K562 (cell line): ENCODE measurements around the gene SIGLEC14. TPM values are rescaled to one million over a fixed set of nuclear protein-coding genes. Genes with fewer than 3 reads are reported as not detected.

Source experiments
- ATAC-seq: fragments of 200-7000 bp; cut with Tn5 transposase; 3 replicates; pipeline ENCODE4 v1.9.1; 2020; ENCODE audit warnings: moderate library complexity
- BruUV-seq: library from RNA; stranded (reverse); fragments of 400-500 nt; replicated peaks from 2 replicates; lab custom pipeline; 2021; lab: Mats Ljungman, UMichigan
- CTCF ChIA-PET: fragments of 300-600 bp; formaldehyde crosslinking; extraction: SDS; loops from one replicate; lab custom pipeline; 2021; ENCODE audit warnings: low intra/inter-chr PET ratio; lab: Yijun Ruan, JAX
- POLR2A ChIA-PET: fragments of 300-600, 350-650 bp; sonication (Branson Sonifier 250); formaldehyde crosslinking; extraction: SDS; loops from one replicate; lab custom pipeline; 2021; ENCODE audit warnings: antibody characterized with exemption, inconsistent platforms; lab: Yijun Ruan, JAX
- DNase-seq, 4 experiments: peaks; one replicate each; pipeline versions ENCODE4 v3.0.0 to v3.0.0-alpha.2; 2011 to 2018; ENCODE audit warnings: low spot score in 3 of 4, mixed read lengths in 3 of 4; ENCODE audit errors: extremely low read depth in 1 of 4
- FAIRE-seq: peaks from 2 replicates; lab custom pipeline; 2011; peaks lifted over from hg19 to GRCh38; lab: Jason Lieb, UNC
- H2AFZ ChIP-seq: 2 replicates; pipeline ENCODE4 v1.6.0; 2011; ENCODE audit warnings: low read depth, low read length, control low read depth, inconsistent platforms
- H3K27ac ChIP-seq: fragments of 200-600 bp; 3 replicates; pipeline ENCODE4 v1.8.0; 2011; ENCODE audit warnings: low read depth, mild to moderate bottlenecking, control low read depth, inconsistent platforms, low read length, moderate library complexity, mixed read lengths; ENCODE audit errors: extremely low read depth
- H3K27me3 ChIP-seq, 2 experiments: fragments of 300-600 bp in 1 of 2; 2 replicates in 1 of 2; 3 replicates in 1 of 2; pipeline versions ENCODE4 v1.6.0 to v1.8.0; 2011; ENCODE audit warnings: inconsistent platforms in 2 of 2, low read length in 2 of 2, mild to moderate bottlenecking in 1 of 2, mixed read lengths in 1 of 2, moderate library complexity in 1 of 2; ENCODE audit not compliant: control insufficient read depth in 2 of 2, insufficient read depth in 2 of 2
- H3K36me3 ChIP-seq: fragments of 300-600 bp; 3 replicates; pipeline ENCODE4 v1.8.0; 2011; ENCODE audit warnings: mild to moderate bottlenecking, low read length, inconsistent platforms; ENCODE audit not compliant: control insufficient read depth, insufficient read depth
- H3K4me1 ChIP-seq, 2 experiments: fragments of 200-600 bp in 1 of 2; replicated peaks in 1 of 2; 2 replicates in 1 of 2; 3 replicates in 1 of 2; pipeline versions ENCODE4 v1.5.1 to v1.8.0; 2011; ENCODE audit warnings: inconsistent platforms in 2 of 2, low read length in 2 of 2, mild to moderate bottlenecking in 1 of 2, mixed read lengths in 1 of 2, moderate library complexity in 1 of 2; ENCODE audit not compliant: control insufficient read depth in 2 of 2, insufficient read depth in 2 of 2
- H3K4me2 ChIP-seq: 2 replicates; pipeline ENCODE4 v1.6.1; 2011; ENCODE audit warnings: low read length, control low read depth, inconsistent platforms, mixed read lengths; ENCODE audit not compliant: insufficient read depth
- H3K4me3 ChIP-seq: fragments of 200-600 bp; sonication (generic), shearing (Covaris generic); 2 replicates; pipeline ENCODE4 v1.5.1; 2016; ENCODE audit warnings: control low read depth, inconsistent platforms
- H3K79me2 ChIP-seq: fragments of 200-600 bp; 3 replicates; pipeline ENCODE4 v1.8.0; 2011; ENCODE audit warnings: low read length, inconsistent platforms; ENCODE audit not compliant: control insufficient read depth, insufficient read depth
- H3K9ac ChIP-seq, 2 experiments: 2 replicates each; pipeline versions ENCODE4 v1.6.0 to v1.6.1; 2011; ENCODE audit warnings: low read depth in 2 of 2, low read length in 2 of 2, control low read depth in 1 of 2, inconsistent platforms in 1 of 2, mild to moderate bottlenecking in 1 of 2, mixed read lengths in 1 of 2; ENCODE audit not compliant: insufficient read depth in 1 of 2
- H3K9me1 ChIP-seq: one replicate; pipeline ENCODE4 v1.6.0; 2011; ENCODE audit warnings: inconsistent platforms, mild to moderate bottlenecking, low read length, moderate library complexity; ENCODE audit not compliant: control insufficient read depth, insufficient read depth
- H3K9me3 ChIP-seq: replicated peaks from 2 replicates; pipeline ENCODE4 v1.5.1; 2011; ENCODE audit warnings: low read depth, low read length, inconsistent platforms; ENCODE audit not compliant: control insufficient read depth, insufficient read depth
- H4K20me1 ChIP-seq: replicated peaks from 2 replicates; pipeline ENCODE4 v1.6.1; 2011; ENCODE audit warnings: low read length, inconsistent platforms, mixed read lengths; ENCODE audit not compliant: control insufficient read depth, insufficient read depth
- ADNP ChIP-seq: fragments of 200-800 bp; sonication (Bioruptor generic); IDR thresholded peaks from 2 replicates; pipeline ENCODE4 v1.6.1; 2016; ENCODE audit warnings: missing genetic modification characterization, missing compliant biosample characterization
- BCOR ChIP-seq: fragments of 450-650 bp; IDR thresholded peaks from 2 replicates; pipeline ENCODE4 v1.6.1; 2016
- CREB5 ChIP-seq: fragments of 250-450 bp; sonication (Bioruptor Pico); IDR thresholded peaks from 2 replicates; pipeline ENCODE4 v1.5.0; 2020; ENCODE audit warnings: mild to moderate bottlenecking
- KDM1A ChIP-seq, 2 experiments: fragments of 450-650 bp; IDR thresholded peaks; 2 replicates each; pipeline ENCODE4 v1.6.1; 2016; ENCODE audit warnings: mild to moderate bottlenecking in 2 of 2
- KLF13 ChIP-seq: fragments of 450-650 bp; IDR thresholded peaks from 2 replicates; pipeline ENCODE4 v1.6.1; 2016; ENCODE audit warnings: missing genetic modification characterization, low read depth, mild to moderate bottlenecking, missing compliant biosample characterization, moderate library complexity, borderline replicate concordance
- LEF1 ChIP-seq: fragments of 450-650 bp; IDR thresholded peaks from 2 replicates; pipeline ENCODE4 v1.6.1; 2016; ENCODE audit warnings: mild to moderate bottlenecking
- MYC ChIP-seq, 2 experiments: fragments of 250-450 bp in 1 of 2; sonication (Bioruptor Pico) in 1 of 2; IDR thresholded peaks; 2 replicates each; pipeline versions ENCODE4 v1.5.1 to v1.6.1; 2012 to 2021; ENCODE audit warnings: low read depth in 2 of 2, borderline replicate concordance in 1 of 2, improper control_type of control experiment in 1 of 2, low read length in 1 of 2, mild to moderate bottlenecking in 1 of 2, moderate library complexity in 1 of 2
- RBM25 ChIP-seq: fragments of 200-400 bp; formaldehyde crosslinking; IDR thresholded peaks from 2 replicates; pipeline ENCODE4 v1.6.1; 2018; ENCODE audit warnings: low read length, low read depth, moderate library complexity; ENCODE audit not compliant: severe bottlenecking
- RCOR1 ChIP-seq, 2 experiments: IDR thresholded peaks; 2 replicates each; pipeline ENCODE4 v1.6.1; 2012; ENCODE audit warnings: low read depth in 2 of 2, low read length in 2 of 2, borderline replicate concordance in 1 of 2, improper control_type of control experiment in 1 of 2
- SETDB1 ChIP-seq: IDR thresholded peaks from one replicate; pipeline ENCODE4 v1.6.1; 2012; ENCODE audit warnings: low read length, control low read depth, inconsistent platforms
- ZKSCAN1 ChIP-seq: fragments of 150-350 bp; IDR thresholded peaks from 2 replicates; pipeline ENCODE4 v1.6.1; 2016; ENCODE audit warnings: low read depth, low read length
- ZNF124 ChIP-seq: sonication (generic); formaldehyde crosslinking; IDR thresholded peaks from 2 replicates; pipeline ENCODE4 v1.8.1; 2022; ENCODE audit warnings: missing genetic modification reagents
- WGBS: fragments of 100-300 bp; shearing (Covaris generic); methylation state at CpG from one replicate; pipeline ENCODE4 v1.1.6; 2016; ENCODE audit warnings: low coverage, mixed read lengths; ENCODE audit not compliant: insufficient coverage; ENCODE audit errors: missing lambda C conversion rate; 5-methylcytosine and 5-hydroxymethylcytosine counted together
- in situ Hi-C: fragments of 300-500 bp; cut with MboI; formaldehyde crosslinking; loops from 4 replicates; pipeline ENCODE4 v1.15.0; 2018; ENCODE audit warnings: inconsistent platforms, mixed read lengths
- intact Hi-C: fragments of 100-400 bp; cut with micrococcal nuclease; formaldehyde crosslinking; loops from 2 replicates; pipeline ENCODE4 v1.14.2; 2022
- polyA plus RNA-seq, 8 experiments: library from polyadenylated mRNA; depleted of rRNA in 4 of 8; stranded (reverse) in 5 of 8; unstranded in 3 of 8; fragments of >200 nt; fragmentation: Nextera tagmentation in 2 of 8; fragmentation: Illumina TruSeq in 1 of 8; extraction: Ambion mirVana in 2 of 8; extraction: Trizol in 1 of 8; gene quantifications; 2 replicates each; pipeline versions ENCODE4 v1.2.1 to v1.2.3, GENCODE V29; 2011 to 2014; ENCODE audit warnings: inconsistent platforms in 1 of 8, missing spikeins in 1 of 8
- total RNA-seq, 7 experiments: library from RNA; depleted of rRNA in 6 of 7; stranded (reverse); fragments of >200 nt in 6 of 7; fragmentation: Illumina TruSeq in 2 of 7; extraction: Trizol in 2 of 7; gene quantifications; 2 replicates each; pipeline versions ENCODE4 v1.2.1 to v1.2.3, GENCODE V29; 2011 to 2021; ENCODE audit warnings: low replicate concordance in 1 of 7

SIGLEC14 gene
- total and polyA plus RNA-seq, 9 of the 15 experiments (the other 6 are each of a cell fraction or from before 2014, with no cell fraction given), result not detected

DNA sequence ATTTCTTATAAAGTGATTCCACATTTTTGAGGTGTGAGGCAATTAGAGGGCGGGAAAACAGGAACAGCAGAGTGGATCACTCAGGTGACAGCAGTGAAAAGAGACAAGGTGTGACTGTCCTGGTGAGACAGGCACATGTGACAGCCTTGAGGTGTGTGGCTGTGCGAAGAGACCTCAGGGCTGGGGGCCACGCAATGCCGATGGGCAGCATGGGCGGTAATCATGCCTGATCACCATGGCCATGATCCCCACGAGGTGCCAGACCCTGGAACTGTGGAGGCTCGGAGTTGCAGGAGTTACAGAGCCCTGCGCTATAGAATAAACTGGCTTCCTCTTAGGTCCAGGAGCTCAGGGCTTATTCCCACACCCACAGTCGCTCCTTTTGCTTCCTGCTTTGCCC lies 48.5 kb upstream of the SIGLEC14 start:
- ATAC-seq, result no peak
- BruUV-seq, result no TSS peak
- ChIA-PET POLR2A (interaction anchor here (1.1 kb wide), 1 partner anchor 105 kb away, joined by 3 read pairs; no protein-coding TSS in a partner anchor), CTCF (no interaction called here)
- no peak for DNase-seq
- peak overlapping the region in 1 of 2 experiments; percentile 74; a peak in 2 of 4 replicates for H3K9ac ChIP-seq
- H3K4me3 ChIP-seq, result no peak overlapping the region
- WGBS, result 93% methylated on average over 9 of the region's 9 CpGs
- no peak overlapping the region for H3K27ac ChIP-seq
- peaks cover 40% of the 10 kb centered on the region for H3K79me2 ChIP-seq
- no peak for FAIRE-seq
- H2AFZ ChIP-seq, result no peak overlapping the region
- no peaks in the 10 kb centered on the region for H3K27me3 ChIP-seq
- no peaks in the 10 kb centered on the region for H4K20me1 ChIP-seq
- TF ChIP-seq KLF13 (no peak), ZNF124 (no peak)
- H3K4me1 ChIP-seq, result peaks cover 14 to 40% of the 10 kb centered on the region in 2 experiments
- H3K36me3 ChIP-seq, result peaks cover 64% of the 10 kb centered on the region
- no peaks in the 10 kb centered on the region for H3K9me1 ChIP-seq
- no peak overlapping the region for H3K4me2 ChIP-seq
- in situ Hi-C loops, result no loop called here
- no peaks in the 10 kb centered on the region for H3K9me3 ChIP-seq
- intact Hi-C loops, result no loop called here

DNA sequence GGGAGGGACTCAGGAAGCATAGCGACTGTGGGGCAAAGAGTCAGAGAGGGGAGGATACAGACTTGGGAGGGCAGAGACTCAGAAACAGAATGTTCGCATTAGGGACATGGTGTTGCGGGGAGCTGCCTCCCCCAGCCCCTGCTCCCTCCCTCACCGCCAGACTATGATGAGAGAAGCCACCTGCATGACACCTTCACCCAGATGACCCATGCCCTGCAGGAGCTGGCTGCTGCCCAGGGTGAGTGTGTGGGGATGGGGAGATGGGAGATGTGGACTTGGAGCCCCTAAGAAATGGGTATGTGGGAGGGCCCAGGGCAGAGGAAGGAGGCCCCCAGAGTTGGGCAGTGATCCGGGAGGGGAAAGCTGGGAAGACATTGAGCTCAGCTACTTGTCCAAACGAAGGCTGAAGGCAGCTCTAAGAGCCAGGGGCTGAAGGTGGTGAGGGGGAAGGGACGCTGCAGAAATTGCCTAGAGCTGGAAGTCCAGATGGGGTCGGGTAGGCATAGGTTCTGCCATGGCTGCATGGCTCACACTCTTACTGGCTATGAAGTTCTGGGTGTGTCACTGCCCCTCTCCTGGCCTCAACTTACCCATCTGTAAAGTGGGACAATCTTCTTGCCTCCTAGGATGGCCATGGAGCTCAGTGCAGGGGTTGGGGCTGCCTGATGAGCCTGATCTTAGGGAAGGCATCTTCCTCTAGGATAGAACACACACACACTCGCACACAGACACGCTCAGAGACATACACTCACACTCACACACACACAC lies 47.9 kb upstream of the SIGLEC14 start:
- WGBS, result 91% methylated on average over 7 of the region's 10 CpGs
- in situ Hi-C loops (no loop called here), intact Hi-C loops (no loop called here)
- no peaks in the 10 kb centered on the region for H4K20me1 ChIP-seq
- H2AFZ ChIP-seq, result no peak overlapping the region
- no peak overlapping the region for H3K27ac ChIP-seq
- ChIA-PET POLR2A (interaction anchor here (1.1 kb wide), 1 partner anchor 105 kb away, joined by 3 read pairs; no protein-coding TSS in a partner anchor), CTCF (no interaction called here)
- H3K9me3 ChIP-seq, result no peaks in the 10 kb centered on the region
- H3K36me3 ChIP-seq, result peaks cover 60% of the 10 kb centered on the region
- no TSS peak for BruUV-seq
- H3K4me3 ChIP-seq, result no peak overlapping the region
- FAIRE-seq, result no peak
- H3K79me2 ChIP-seq, result peaks cover 46% of the 10 kb centered on the region
- H3K4me1 ChIP-seq, result peaks cover 14 to 44% of the 10 kb centered on the region in 2 experiments
- H3K27me3 ChIP-seq, result no peaks in the 10 kb centered on the region
- no peak overlapping the region for H3K4me2 ChIP-seq
- H3K9me1 ChIP-seq, result no peaks in the 10 kb centered on the region
- peak overlapping the region in 1 of 2 experiments; percentile 4; a peak in 1 of 4 replicates for H3K9ac ChIP-seq
- DNase-seq, result no peak
- ATAC-seq, result no peak
- no peak for TF ChIP-seq MYC (IDR thresholded peaks at IDR 0.05; ENCODE audit: low read depth, low read length)
- TF ChIP-seq MYC (CRISPR knock-in tag; IDR thresholded peaks at IDR 0.05; ENCODE audit: borderline replicate concordance, low read depth), result no peak
- TF ChIP-seq ZKSCAN1, result no peak
- peak; percentile 84 for TF ChIP-seq BCOR
- 0 out of 4 replicates have a peak, but pooled peaks of 1 of the 2 experiments have one; percentile 22 for TF ChIP-seq RCOR1 (IDR thresholded peaks at IDR 0.05; ENCODE audit: borderline replicate concordance in 1 of 2, low read depth in 2 of 2, low read length in 2 of 2)
- TF ChIP-seq CREB5 (CRISPR knock-in tag), result no peak
- TF ChIP-seq KDM1A (IDR thresholded peaks at IDR 0.05), result peak in 1 of 2 experiments; percentile 60; a peak in 2 of 4 replicates
- no peak for TF ChIP-seq LEF1
- no peak for TF ChIP-seq SETDB1
- TF ChIP-seq ADNP (tag), result peak; percentile 61; the same call in 1 of the 2 replicates
- TF ChIP-seq RBM25, result peak; percentile 92
